Endothelial cell (in vitro differentiated cells): Measurements from ENCODE around the gene HSF2BP. TPM values are rescaled to one million over a fixed set of nuclear protein-coding genes. Genes with fewer than 3 reads are reported as not detected.

ENCODE experiments used
- DNase-seq: peaks from one replicate; pipeline ENCODE4 v3.0.0; 2021; ENCODE audit warnings: low spot score
- H3K27ac Mint-ChIP-seq: one replicate; pipeline ENCODE4 v1.8.0; 2021; ENCODE audit warnings: mixed read lengths, inconsistent platforms; ENCODE audit not compliant: unreplicated experiment
- H3K27me3 Mint-ChIP-seq: one replicate; pipeline ENCODE4 v1.8.0; 2021; ENCODE audit warnings: mild to moderate bottlenecking, moderate library complexity, mixed read lengths, inconsistent platforms; ENCODE audit not compliant: unreplicated experiment
- H3K36me3 Mint-ChIP-seq: one replicate; pipeline ENCODE4 v1.8.0; 2021; ENCODE audit warnings: mild to moderate bottlenecking, low read depth, mixed read lengths, inconsistent platforms; ENCODE audit not compliant: unreplicated experiment
- H3K4me1 Mint-ChIP-seq: one replicate; pipeline ENCODE4 v1.8.0; 2021; ENCODE audit warnings: mild to moderate bottlenecking, mixed read lengths, inconsistent platforms; ENCODE audit not compliant: unreplicated experiment
- H3K4me3 Mint-ChIP-seq: one replicate; pipeline ENCODE4 v1.8.0; 2021; ENCODE audit warnings: mild to moderate bottlenecking, mixed read lengths, inconsistent platforms; ENCODE audit not compliant: unreplicated experiment
- H3K9me3 Mint-ChIP-seq: one replicate; pipeline ENCODE4 v1.8.0; 2021; ENCODE audit warnings: mixed read lengths, inconsistent platforms; ENCODE audit not compliant: unreplicated experiment
- CTCF ChIP-seq: fragments of 200-600 bp; sonication (generic); IDR thresholded peaks from one replicate; pipeline ENCODE4 v1.5.0; 2021; ENCODE audit warnings: antibody characterized with exemption; ENCODE audit not compliant: unreplicated experiment
- total RNA-seq: library from RNA; stranded (reverse); fragmentation: NEBNext Ultra II Directional; extraction: Animal tissue kit (Norgen Biotek cat#: 25700); gene quantifications from one replicate; pipeline ENCODE4 v1.2.1, GENCODE V29; 2021; ENCODE audit not compliant: unreplicated experiment

HSF2BP gene
- total RNA-seq, 1 donor from 2014 or later, result 2.3 TPM

- H3K27me3 Mint-ChIP-seq, result peaks cover 9% of the 10 kb centered on the region
- peaks cover 26% of the 10 kb centered on the region for H3K4me1 Mint-ChIP-seq
- H3K36me3 Mint-ChIP-seq, result peaks cover 4% of the 10 kb centered on the region
- TF ChIP-seq CTCF, result no peak
- no peak overlapping the region for H3K4me3 Mint-ChIP-seq
- no peak for DNase-seq
- H3K9me3 Mint-ChIP-seq, result no peaks in the 10 kb centered on the region
- H3K27ac Mint-ChIP-seq, result no peak overlapping the region
Measured at GRCh38 chr21:43658088-43658741, 1.1 kb downstream of the HSF2BP start.

GRCh38 chr21:43657355-43658087 lies 1.8 kb downstream of the HSF2BP start:
- H3K27ac Mint-ChIP-seq, result no peak overlapping the region
- no peak for TF ChIP-seq CTCF
- H3K4me3 Mint-ChIP-seq, result no peak overlapping the region
- H3K27me3 Mint-ChIP-seq, result peaks cover 9% of the 10 kb centered on the region
- DNase-seq, result no peak
- H3K4me1 Mint-ChIP-seq, result peaks cover 26% of the 10 kb centered on the region
- peaks cover 4% of the 10 kb centered on the region for H3K36me3 Mint-ChIP-seq
- no peaks in the 10 kb centered on the region for H3K9me3 Mint-ChIP-seq

GRCh38 chr21:43654806-43655489 lies 4.3 kb downstream of the HSF2BP start:
- no peak for DNase-seq
- Mint-ChIP-seq H3K4me1 (peaks cover 8% of the 10 kb centered on the region), H3K9me3 (no peaks in the 10 kb centered on the region), H3K27ac (no peak overlapping the region), H3K4me3 (no peak overlapping the region), H3K27me3 (peaks cover 2% of the 10 kb centered on the region), H3K36me3 (no peaks in the 10 kb centered on the region)
- no peak for TF ChIP-seq CTCF

- Mint-ChIP-seq H3K27me3 (no peaks in the 10 kb centered on the region), H3K36me3 (no peaks in the 10 kb centered on the region), H3K4me1 (peaks cover 7% of the 10 kb centered on the region), H3K9me3 (no peaks in the 10 kb centered on the region), H3K27ac (no peak overlapping the region), H3K4me3 (no peak overlapping the region)
- no peak for DNase-seq
- no peak for TF ChIP-seq CTCF
Measured at GRCh38 chr21:43653626-43654025, 5.7 kb downstream of the HSF2BP start.
